ENCODE results near the gene FBXW9.
"Not testable (repeated sequence)": the region's sequence is repeated elsewhere in the genome, so short reads cannot be mapped to it uniquely, and the experiment has no call there.

FBXW9 gene

DNA sequence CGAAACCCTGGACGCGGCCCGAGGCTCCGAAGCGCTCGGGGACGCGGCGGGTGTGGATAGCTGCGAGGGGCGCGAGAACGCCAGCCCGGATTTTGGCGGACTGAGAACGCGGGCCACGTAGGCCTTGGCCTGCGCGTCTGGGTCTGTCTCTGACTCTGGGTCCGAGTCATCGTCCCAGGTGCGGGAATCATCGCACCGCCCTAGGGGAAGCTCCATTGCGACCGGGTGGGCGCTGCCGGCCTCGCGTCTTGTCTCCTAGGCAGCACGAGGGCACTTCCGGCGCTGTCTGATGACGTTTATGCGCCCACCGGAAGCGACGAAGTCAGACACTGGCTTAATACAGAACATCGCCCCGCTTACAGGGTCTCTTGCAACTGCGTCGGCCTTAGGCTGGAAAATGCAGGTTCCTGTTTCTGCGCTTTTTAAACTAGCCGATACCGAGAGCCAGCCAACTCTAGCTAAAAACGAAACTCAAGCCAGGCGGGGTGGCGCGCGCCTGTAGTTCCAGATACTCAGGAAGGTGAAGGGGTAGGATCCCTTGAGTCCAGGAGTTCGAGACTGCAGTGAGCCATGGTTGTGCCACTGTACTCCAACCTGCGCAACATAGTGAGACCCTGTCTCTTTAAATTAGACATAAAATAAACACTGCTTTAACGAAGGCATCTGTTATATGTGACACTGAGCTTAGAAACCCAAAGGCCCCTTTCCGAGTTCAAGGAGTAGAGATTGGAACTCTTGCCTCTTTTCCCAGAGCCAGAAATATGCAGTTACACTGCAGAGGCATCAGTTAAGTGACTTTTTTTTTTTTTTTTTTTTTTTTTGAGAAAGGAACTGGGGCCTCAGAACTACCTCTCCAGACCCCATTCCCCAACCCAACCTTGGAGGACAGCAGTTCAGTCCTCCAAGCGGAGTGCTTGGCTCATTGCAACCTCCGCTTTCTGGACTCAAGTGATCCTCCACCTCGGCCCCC, at the start of gene FBXW9:
Gene FBXW9 (minus strand): TSS at position 266 of the 970 bp plus-strand sequence. CDS start 50 bp downstream, at position 216.
- DNase-seq (ENCODE audit: low read depth): peak; percentile 94

GRCh38 chr19:12745166-12745897, 48.9 kb upstream of the FBXW9 start:
- peak; percentile 77 for DNase-seq (ENCODE audit: low read depth)

DNA sequence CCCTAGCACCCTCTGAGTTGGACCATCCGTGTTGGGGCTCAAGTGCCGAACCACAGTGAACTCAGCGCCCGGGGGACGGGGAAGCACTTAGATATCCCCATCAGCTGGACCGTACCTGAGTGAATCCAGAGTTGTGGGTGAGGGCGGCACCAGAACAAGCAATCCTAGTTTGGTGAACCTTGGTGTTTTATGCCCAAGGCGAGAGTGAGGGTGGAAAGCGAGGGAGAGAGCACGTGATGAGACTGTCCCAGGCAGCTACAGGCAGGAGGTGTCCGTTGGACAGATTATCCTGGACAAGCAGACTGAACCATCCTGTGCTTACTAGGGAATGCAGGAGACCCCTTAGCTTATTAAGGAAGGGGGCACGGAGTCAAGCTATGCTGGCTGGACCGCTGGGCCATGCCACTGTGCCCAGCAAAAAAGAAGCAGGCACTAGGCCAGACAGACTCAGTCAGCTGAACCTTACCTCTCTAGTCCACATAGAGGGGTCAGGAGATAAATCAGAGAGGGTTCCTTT, 41.5 kb upstream of the FBXW9 start:
- no peak for DNase-seq (ENCODE audit: low read depth)

DNA sequence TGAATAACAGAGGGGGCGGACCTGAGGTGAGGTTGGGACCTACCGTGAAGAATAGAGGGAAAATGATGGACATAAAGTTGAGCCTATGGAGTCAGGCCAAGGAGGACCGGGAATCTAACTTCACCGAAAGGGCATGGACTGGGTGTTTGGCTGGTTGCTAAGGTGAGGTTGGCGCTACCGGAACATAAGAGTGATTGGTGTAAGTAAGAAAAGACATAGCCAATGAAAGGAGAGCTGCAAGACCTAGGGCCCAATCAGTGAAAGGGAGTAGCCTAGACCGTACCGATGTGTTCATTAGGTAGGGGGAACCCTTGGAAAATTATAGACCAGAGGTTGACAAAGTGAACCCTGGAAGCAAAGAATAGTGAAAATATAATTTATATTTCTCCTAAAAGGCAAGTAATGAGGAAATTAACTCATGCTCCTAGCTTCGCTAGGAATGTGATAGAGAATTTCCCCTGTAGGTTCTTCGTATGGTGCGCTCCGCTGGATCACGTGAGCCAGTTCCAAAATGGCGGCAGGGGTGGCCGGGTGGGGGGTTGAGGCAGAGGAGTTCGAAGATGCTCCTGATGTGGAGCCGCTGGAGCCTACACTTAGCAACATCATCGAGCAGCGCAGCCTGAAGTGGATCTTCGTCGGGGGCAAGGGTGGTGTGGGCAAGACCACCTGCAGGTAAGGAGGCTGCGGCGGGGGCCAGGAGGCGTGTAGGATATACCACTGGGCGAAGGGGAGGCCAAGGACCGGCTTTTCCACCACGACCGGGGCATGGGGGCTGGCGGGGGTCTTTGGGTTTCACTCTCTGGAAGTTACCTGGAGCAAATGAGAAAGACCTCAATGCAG, 40.8 kb upstream of the FBXW9 start, which contains the start of gene GET3:
Gene GET3 (plus strand): TSS at position 503 of the 840 bp plus-strand sequence. CDS start 9 bp downstream, at position 512.
- peak; percentile 100 for DNase-seq (ENCODE audit: low read depth)

DNA sequence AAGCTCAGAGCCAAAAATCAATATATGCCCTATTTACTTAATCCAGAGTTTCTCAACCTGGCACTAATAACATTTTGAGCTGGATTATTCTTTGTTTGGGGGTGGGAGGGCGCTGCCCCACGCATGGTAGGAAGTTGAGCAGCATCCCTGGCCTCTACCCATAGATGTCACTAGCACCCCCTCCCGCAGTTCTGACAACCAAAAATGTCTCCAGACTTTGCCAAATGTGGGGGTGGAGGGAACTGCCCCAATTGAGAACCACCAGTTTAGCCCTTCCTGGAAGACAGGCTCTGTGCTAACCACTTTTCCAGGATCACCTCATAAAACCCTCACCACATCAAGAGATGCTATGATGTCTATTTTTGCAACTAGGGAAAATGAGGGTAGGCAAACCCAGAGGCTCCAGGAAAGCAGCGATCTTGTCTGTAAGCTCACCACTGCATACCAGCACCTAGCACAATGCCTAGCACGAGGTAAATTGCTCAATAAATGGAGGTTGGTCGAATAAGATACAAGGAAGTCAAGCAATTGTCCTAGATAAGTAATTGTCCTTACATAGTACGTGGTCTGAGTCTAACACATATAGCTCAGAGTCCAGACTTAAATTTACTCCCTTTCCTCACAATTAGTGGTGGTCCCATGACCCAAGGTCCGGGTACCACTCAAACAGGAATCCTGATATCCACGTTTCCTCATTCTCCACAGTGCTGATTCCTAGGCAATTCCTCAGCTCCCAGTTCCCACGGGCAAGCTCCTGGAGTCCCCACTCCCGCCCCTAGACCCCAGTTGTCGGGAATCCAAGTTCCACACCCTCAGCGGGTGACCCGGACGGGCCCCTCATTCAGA, 37.2 kb upstream of the FBXW9 start:
- DNase-seq (ENCODE audit: low read depth): peak; percentile 56

- DNase-seq (ENCODE audit: low read depth): no peak
Measured at GRCh38 chr19:12731337-12731736, 34.9 kb upstream of the FBXW9 start.

DNA sequence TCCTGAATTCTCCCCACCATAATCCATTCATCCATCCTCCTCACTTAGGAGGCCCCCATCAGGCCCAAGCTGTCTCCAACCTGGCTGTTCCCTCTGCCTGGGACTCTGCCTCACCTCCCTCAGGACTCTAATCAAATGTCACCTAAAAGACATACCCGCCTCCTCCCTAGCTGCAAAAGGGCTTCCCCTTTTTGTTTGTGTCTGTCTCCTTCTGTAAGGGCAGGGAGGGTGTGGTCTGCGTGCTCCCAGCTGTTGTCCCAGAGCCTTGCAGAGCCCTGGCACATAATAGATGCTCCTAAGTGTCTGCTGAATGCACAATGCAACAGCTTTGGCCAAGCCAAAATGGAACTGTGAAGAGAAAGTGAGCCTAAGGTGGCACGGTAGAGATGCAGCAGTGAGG, 33.6 kb upstream of the FBXW9 start:
- no peak for DNase-seq (ENCODE audit: low read depth)

- DNase-seq (ENCODE audit: low read depth): no peak
Measured at GRCh38 chr19:12727745-12728433, 31.5 kb upstream of the FBXW9 start.

DNA sequence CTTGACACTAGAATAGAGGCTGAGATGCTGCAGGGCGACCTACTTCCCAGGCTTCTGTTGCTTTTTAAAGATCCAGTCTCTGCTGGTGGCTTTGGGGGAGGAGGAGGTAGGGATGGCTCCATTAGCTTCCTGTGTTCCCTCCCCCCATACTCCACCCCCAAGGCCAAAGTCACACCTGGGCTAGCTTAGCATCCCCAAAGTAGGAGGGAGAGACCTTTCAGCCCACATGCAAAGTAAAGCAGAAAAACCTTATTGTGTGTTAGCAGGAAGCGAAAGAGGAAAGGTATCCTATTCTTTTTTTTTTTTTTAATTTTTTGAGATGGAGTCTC, 30.5 kb upstream of the FBXW9 start:
- DNase-seq (ENCODE audit: low read depth): no peak

DNA sequence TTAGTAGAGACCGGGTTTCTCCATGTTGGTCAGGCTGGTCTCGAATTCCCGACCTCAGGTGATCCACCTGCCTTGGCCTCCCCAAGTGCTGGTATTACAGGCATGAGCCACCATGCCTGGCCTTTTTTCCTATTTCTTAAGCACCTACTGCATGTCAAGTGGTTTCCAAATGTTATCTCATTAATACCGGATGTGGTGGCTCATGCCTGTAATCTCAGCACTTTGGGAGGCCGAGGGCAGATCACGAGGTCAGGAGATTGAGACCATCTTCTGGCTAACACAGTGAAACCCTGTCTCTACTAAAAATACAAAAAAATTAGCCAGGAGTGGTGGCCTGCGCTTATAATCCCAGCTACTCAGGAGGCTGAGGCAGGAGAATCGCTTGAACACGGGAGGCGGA, 29.2 kb upstream of the FBXW9 start:
- not testable (repeated sequence) for DNase-seq (ENCODE audit: low read depth)

DNA sequence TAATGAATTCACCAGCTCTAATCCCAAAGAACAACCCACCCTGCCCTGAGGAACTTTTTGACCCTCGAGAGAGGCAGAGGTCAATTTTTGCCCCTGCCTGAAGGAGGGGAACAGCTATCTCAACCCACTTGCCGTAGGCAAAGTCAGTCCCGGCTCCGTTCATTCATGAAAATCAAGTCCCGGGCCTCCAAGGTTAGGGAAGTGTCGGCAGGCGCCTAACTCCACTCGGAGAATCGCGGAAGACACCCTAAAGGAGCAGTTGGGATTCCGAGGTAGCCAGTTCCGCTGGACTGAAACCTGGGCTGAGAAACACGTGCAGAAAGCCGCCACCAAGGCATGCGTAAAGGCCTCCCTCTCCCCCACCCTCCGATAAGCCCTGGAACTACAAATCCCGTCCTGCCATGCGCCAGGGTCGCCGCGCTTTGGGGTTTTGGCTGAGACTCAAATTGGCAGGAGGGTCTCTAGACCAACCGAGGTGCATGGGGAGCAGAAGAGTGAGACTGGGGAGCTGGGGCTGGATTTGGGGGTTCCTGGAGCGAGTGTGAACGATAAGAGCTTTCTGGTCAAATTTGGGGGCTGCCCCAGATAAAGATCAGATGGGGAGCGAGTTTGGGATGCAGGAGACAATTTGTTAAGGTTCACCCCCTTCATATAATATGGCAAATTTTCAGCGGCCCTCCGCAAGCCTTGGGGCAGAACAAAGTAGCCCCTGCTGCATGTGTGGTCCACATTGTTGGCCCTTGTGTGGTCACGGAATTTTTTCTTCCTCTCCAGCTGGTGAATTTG, 27.4 kb upstream of the FBXW9 start, which contains the start of gene TNPO2:
Gene TNPO2 (minus strand): TSS at position 292 of the 786 bp plus-strand sequence. CDS start 2,955 bp downstream, outside the sequence.
- DNase-seq (ENCODE audit: low read depth): peak; percentile 71

GRCh38 chr19:12723381-12723640, 26.9 kb upstream of the FBXW9 start:
- peak; percentile 30 for DNase-seq (ENCODE audit: low read depth)

GRCh38 chr19:12722566-12723380, 26.3 kb upstream of the FBXW9 start:
- DNase-seq (ENCODE audit: low read depth): peak; percentile 99

DNA sequence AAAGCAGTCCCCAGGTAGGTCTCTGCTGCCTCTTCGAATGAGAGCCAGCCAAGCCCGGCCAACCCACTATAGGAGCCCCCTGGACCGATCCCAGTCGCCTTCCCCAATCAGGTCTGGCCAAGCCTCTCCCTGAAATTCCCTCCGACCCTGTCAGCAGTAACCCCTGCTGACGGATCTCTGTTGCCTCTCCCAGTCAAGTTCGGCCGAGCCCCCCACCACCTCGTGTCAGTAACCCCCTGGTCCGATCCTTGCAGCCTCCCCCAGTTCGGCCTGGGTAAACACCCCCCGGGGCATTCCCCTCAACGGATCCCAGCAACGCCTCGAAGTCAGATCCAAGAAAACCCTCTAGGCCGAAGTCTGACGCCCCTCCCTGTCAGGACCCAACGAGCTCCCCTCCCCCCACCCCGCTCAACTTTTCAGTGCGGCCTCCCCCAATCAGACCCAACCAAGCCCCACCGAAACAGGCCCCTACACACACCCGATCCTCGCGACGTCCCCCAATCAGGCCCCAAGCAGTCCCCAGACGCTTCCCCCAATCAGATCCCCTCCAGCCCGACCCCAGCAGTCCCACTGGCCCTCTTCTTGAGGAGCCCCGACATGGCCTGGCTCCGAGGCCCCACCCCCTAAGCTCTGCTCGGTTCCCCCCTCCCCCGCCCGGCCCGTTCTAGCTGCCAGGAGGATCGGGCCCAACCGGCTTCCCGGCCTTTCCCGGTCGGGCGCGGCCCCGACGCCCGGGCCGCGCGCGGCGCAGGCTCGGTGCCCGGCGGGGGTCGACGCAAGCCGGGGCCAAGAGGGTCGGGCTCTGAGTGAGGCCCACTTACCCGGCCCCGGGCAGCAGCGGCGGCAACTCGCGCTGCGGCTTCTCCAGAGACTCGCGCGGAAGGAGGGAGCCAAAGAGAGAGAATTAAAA, 25.5 kb upstream of the FBXW9 start:
- DNase-seq (ENCODE audit: low read depth): peak; percentile 88

GRCh38 chr19:12720851-12721655, 24.6 kb upstream of the FBXW9 start:
- peak; percentile 42 for DNase-seq (ENCODE audit: low read depth)

- DNase-seq (ENCODE audit: low read depth): no peak
Measured at GRCh38 chr19:12720296-12720695, 23.9 kb upstream of the FBXW9 start.

GRCh38 chr19:12715929-12716328, 19.5 kb upstream of the FBXW9 start:
- DNase-seq (ENCODE audit: low read depth): no peak

All from iris pigment epithelial cell (primary cell).